GM18867 (cell line): ENCODE results near the gene ZNF730.
"Not testable (repeated sequence)": the region's sequence is repeated elsewhere in the genome, so short reads cannot be mapped to it uniquely, and the experiment has no call there.

ENCODE experiments used
- ATAC-seq: cut with Tn5 transposase; IDR thresholded peaks from one replicate; pipeline ENCODE4 v1.9.1; 2021; ENCODE audit warnings: mild to moderate bottlenecking, moderate library complexity; ENCODE audit not compliant: unreplicated experiment

ZNF730 gene

DNA sequence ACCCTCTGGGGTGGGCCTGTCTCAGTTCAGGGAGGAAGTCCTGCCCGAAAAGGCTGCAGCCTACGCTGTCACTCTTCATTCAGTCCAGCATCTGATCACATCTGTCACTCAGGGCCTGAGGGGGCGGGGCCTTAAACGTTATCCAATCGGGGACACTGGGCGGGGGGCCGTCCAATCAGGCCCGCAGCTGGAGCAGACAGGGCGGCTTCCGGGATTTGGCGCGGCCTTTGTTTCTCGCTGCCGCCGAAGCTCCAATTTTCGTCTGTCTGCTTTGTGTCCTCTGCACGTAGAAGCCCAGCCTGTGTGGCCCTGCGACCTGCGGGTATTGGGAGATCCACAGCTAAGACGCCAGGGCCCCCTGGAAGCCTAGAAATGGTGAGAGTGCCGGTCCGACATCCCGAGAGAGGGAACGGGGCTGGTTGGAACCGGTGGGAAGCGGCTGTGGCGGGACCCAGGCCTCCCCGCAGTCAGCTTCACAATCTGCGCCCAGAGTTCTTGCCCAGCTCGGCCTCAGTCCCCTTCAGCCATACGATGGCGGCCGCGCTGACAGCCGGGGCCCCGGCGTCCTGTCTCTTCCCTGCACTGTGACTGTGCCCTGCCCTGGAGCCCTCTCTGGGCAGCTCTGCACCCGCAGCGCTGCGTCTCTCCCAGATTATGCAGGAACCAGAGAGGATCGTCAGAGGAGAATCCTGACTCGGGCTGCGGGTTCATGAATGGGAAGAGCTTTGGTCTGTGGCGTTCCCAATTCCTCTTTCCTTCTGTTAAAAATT is at the start of gene ZNF730:
Gene ZNF730, plus strand, starts transcription at position 224 of the 770 bp plus-strand sequence. Its CDS starts 149 bp downstream, at position 373.
- peak; percentile 53 for ATAC-seq

DNA sequence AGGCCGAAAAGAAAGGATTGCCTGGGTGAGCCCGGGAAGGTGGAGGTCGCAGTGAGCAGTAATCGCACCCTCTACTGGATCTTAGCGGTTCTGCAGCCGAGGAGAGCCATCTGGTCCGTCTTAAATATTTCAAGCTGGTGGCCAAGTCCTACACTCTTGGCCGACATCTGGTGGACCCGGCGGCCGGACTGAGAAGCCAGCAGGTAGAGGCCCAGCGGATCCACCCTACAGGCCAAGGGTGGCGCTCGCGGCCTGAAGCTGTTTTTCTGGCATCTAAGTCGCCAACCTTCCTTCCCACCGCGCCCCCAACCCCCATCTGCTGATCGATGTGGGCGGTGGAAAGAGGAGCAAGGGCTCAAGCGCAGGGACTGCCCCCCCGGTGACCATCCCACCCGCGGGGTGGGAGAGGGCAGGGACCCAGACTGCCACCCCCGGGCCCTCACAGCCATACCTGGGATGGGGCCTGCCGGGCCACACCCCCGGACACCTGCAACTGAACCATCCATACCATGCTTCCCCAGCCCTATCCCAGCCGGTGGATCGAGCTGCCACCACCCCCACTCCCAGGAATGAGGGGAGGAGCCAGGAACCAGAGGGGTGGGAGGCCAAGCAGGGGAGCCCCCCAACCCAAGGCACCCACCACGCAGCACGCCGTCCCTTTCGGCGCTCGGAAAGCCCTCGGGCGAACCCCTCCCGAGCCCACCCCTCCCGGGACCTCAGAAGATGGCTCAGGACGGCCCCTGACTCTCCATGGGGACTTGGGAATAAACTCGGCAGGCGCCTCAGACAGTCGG is 46.3 kb upstream of the ZNF730 start:
- no peak for ATAC-seq

GRCh38 chr19:23071147-23071511 is 45.7 kb upstream of the ZNF730 start:
- no peak for ATAC-seq

DNA sequence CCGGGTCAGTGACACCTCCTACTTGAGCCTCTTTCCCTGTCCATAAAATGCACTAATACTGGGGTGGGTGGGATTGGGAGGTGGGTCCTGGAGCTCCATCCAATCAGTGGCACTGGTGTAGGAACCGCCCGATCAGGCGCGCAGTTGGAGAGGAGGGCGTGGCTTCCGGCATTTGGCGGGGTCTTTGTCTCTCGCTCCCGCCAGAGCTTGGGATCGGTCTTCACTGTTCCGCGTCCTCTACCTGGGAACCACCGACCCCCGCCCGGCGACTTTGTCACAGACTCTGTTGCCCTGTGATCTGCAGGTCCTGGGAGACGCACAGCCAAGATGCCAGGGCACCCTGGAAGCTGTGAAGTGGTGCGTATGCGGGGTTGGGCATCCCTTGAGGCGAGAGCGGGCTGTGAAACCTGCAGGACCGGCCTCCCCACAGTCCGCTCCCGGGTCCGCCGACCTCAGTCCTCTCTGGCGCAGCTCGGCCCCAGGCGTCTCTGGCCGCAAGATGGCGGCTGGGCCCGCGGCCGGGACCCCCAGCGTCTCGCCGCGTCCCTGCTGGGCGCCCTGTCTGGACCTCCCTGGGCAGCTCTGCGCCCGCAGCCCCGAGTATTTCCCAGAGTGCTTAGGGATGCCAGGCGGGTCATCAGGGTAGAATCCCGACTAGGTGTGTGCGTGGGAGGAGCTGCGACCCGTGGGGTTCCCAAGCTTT is 41.6 kb upstream of the ZNF730 start:
- ATAC-seq: no peak

GRCh38 chr19:23077776-23078175 is 39.0 kb upstream of the ZNF730 start:
- not testable (repeated sequence) for ATAC-seq

DNA sequence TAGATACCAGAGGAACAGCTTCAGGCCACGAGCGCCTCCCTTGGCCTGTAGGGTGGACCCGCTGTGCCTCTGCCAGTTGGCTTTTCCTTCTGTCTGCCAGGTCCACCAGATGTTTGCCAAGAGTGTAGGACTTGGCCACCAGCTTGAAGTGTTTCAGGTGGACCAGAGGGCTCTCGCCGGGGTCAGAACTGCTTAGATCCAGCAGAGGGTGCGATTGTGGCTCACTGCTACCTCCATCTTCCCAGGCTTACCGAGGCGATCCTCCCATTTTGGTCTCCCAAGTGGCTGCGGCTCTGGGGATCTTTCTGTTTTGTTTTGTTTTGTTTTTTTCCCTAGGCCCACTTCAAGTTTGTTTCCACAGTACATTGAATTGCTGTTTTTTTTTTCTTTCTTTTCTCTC is 23.0 kb upstream of the ZNF730 start:
- no peak for ATAC-seq

DNA sequence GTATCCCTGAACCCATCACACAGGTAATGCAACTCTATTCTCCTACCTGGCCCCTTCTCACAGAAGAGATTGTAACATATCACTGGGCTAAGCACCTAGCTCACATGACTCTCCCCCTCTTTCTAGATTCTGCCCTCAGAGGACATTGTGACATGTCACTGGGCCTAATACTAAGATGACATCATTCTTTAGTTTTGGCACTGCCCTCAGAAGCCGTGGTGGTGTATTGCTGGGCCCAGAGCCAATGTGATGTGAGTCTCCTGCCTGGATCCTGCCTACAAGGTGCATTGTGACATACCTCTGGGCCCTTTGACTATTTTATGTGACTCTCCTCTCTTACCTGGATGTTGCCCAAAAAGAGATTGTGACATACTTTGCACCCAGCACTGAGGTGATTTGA is 21.4 kb upstream of the ZNF730 start:
- ATAC-seq: no peak

DNA sequence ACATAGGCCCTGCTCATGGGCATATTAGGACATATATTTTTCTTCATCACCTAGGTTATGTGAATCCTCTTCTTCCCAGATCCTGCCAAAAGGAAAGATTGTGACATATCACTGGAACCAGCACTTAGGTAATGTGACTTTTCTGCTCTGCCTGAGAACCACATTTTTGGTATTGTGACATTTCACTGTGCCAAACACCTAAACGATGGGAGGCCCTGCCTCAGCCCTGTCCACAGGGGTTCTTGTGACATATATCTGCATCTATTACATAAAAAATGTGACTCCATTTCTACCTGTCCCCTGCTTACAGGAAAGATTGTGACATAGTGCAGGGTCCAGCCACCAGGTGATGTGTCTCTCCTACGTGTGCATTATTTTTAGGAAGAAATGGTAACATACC is 18.5 kb upstream of the ZNF730 start:
- ATAC-seq: no peak

GRCh38 chr19:23098988-23099387 is 17.8 kb upstream of the ZNF730 start:
- ATAC-seq: no peak

DNA sequence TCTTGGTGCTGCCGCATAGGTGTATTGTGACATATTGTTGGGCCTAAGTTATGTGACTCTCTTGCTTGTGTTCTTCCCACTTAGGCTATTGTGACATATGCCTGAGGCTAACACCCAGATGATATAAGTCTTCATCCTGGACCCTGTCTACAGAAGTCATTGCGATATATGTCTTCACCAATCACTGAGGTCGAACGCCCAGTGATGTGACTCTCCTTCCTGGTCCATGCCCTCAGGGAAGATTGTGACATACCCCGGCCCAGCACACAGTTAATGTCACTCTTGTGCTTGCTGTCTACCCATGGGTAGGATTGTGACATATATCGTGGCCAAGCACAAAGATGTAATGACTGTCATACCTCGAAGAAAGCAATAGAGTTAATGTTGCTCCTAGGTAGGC is 16.9 kb upstream of the ZNF730 start:
- no peak for ATAC-seq

DNA sequence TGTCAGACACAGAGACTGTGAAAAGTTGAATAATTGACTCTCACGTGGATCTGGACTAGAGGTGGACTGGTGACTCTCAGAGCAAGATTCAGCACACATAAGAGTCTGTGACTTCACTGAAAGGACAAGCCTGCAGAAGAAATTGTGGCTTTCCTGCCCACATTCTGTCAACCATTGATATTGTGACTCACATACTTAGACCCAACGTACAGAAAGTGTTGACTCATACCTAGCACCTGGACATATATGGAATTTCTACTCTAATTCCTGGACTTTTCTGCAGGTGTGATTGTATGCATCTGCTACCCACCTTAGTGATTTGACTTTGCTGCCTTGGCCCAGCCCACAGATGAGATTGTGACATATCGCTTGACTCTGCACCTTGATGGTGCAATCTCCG is 15.6 kb upstream of the ZNF730 start:
- no peak for ATAC-seq

- ATAC-seq: no peak
Observed at GRCh38 chr19:23118400-23118799, 1.6 kb downstream of the ZNF730 start.

DNA sequence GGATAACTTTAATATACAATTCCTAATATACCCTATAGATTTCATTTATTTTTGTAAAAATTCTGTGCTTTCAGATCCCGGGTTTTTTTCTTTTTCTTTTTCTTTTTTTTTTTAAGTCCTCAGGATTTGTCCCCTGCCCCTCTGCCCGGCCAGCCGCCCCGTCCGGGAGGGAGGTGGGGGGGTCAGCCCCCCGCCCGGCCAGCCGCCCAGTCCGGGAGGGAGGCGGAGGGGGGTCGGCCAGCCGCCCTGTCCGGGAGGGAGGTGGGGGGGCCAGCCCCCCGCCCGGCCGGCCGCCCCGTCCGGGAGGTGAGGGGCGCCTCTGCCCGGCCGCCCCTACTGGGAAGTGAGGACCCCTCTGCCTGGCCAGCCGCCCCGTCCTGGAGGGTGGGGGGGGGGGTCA is 17.4 kb downstream of the ZNF730 start:
- not testable (repeated sequence) for ATAC-seq

DNA sequence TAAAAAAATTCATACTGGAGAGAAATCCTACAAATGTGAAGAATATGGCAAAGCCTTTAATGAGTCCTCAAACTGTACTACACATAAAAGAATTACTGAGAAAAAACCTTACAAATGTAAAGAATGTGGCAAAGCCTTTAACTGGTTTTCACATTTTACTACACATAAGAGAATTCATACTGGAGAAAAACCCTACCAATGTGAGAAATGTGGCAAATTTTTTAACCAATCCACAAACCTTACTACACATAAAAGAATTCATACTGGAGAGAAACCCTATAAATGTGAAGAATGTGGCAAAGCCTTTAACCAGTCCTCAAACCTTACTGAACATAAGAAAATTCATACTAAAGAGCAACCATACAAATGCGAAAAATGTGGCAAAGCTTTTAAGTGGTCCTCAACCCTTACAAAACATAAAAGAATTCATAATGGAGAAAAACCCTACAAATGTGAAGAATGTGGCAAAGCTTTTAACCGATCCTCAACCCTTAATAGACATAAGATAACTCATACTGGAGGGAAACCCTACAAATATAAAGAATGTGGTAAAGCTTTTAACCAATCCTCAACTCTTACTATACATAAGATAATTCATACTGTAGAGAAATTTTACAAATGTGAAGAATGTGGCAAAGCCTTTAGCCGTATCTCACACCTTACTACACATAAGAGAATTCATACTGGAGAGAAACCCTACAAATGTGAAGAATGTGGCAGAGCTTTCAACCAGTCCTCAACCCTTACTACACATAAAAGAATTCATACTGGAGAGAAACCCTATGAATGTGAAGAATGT is 29.0 kb downstream of the ZNF730 start:
- ATAC-seq: no peak

- no peak for ATAC-seq
Observed at GRCh38 chr19:23160766-23161165, 43.9 kb downstream of the ZNF730 start.

- ATAC-seq: not testable (repeated sequence)
Observed at GRCh38 chr19:23168286-23168685, 51.5 kb downstream of the ZNF730 start.

DNA sequence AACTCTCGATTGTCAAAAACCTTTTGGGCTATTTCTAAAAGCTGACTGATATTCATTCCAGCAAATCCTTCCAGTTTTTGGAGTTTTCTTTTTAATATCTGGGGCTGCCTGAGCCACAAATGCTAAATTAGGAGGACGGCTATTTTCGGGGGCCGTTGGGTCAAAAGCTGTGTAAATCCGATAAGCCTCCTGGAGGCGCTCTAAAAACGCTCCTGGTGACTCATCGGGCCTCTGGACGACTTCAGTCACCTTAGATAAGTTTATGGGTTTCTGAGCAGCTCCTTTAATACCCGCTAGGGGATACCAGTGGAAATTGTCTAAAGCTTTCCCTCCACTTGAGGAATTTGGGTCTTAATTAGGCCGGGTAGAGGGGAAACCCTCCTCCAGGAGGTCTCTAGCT is 66.4 kb downstream of the ZNF730 start:
- no peak for ATAC-seq

GRCh38 chr19:23190341-23190740 is 73.5 kb downstream of the ZNF730 start:
- no peak for ATAC-seq
